Stimulated activated CD8-positive, alpha-beta memory T cell treated with anti-CD3 and anti-CD28 coated beads, Interleukin-12 subunit alpha, Interleukin-12 subunit beta, amount 100 ng/mL, for 24 hours (primary cell): ENCODE results near the gene THBS3.
"Not testable (repeated sequence)": the region's sequence is repeated elsewhere in the genome, so short reads cannot be mapped to it uniquely, and the experiment has no call there.

Experiments
- DNase-seq: peaks from one replicate; pipeline ENCODE4 v3.0.0-alpha.2; 2020; ENCODE audit errors: extremely low read depth

Gene THBS3

GRCh38 chr1:155206891-155207805 lies 549 bp downstream of the THBS3 start:
- DNase-seq, result peak; percentile 69

GRCh38 chr1:155205969-155206593 lies 1.6 kb downstream of the THBS3 start:
- DNase-seq, result no peak

GRCh38 chr1:155205035-155205434 lies 2.7 kb downstream of the THBS3 start:
- no peak for DNase-seq

GRCh38 chr1:155202731-155203515 lies 4.8 kb downstream of the THBS3 start:
- no peak for DNase-seq

- DNase-seq, result no peak
Measured at GRCh38 chr1:155202198-155202597, 5.5 kb downstream of the THBS3 start.

- DNase-seq, result no peak
Measured at GRCh38 chr1:155200920-155201319, 6.8 kb downstream of the THBS3 start.

- DNase-seq, result no peak
Measured at GRCh38 chr1:155199792-155200191, 7.9 kb downstream of the THBS3 start.

GRCh38 chr1:155198547-155198906 lies 9.2 kb downstream of the THBS3 start:
- no peak for DNase-seq

GRCh38 chr1:155197901-155198546 lies 9.7 kb downstream of the THBS3 start:
- no peak for DNase-seq

GRCh38 chr1:155196893-155197638 lies 10.6 kb downstream of the THBS3 start:
- DNase-seq, result no peak

GRCh38 chr1:155196103-155196892 lies 11.4 kb downstream of the THBS3 start:
- DNase-seq, result no peak

- no peak for DNase-seq
Measured at GRCh38 chr1:155195201-155196102, 12.2 kb downstream of the THBS3 start.

GRCh38 chr1:155193991-155194240 lies 13.8 kb downstream of the THBS3 start:
- DNase-seq, result not testable (repeated sequence)

GRCh38 chr1:155193275-155193990 lies 14.3 kb downstream of the THBS3 start:
- DNase-seq, result peak; percentile 68

GRCh38 chr1:155192346-155193274 lies 15.1 kb downstream of the THBS3 start:
- DNase-seq, result no peak

GRCh38 chr1:155191904-155192303 lies 15.8 kb downstream of the THBS3 start:
- DNase-seq, result no peak

- DNase-seq, result not testable (repeated sequence)
Measured at GRCh38 chr1:155189926-155190325, 17.8 kb downstream of the THBS3 start.

- no peak for DNase-seq
Measured at GRCh38 chr1:155188268-155188667, 19.4 kb downstream of the THBS3 start.
